Activated naive CD8-positive, alpha-beta T cell treated with anti-CD3 and anti-CD28 coated beads, Interleukin-2, amount 50 U/mL, for 16 hours (primary cell): Measurements from ENCODE around the gene NFIB.

Source experiments
- DNase-seq: peaks from one replicate; pipeline ENCODE4 v3.0.0-alpha.2; 2020; ENCODE audit warnings: low read depth, low spot score

Gene NFIB

GRCh38 chr9:14306672-14307660, 7.0 kb downstream of the NFIB start:
- DNase-seq, result no peak

- DNase-seq, result no peak
Observed at GRCh38 chr9:14306188-14306587, 7.8 kb downstream of the NFIB start.

GRCh38 chr9:14304259-14304658, 9.7 kb downstream of the NFIB start:
- DNase-seq, result no peak

- DNase-seq, result no peak
Observed at GRCh38 chr9:14303521-14303920, 10.4 kb downstream of the NFIB start.

GRCh38 chr9:14303100-14303499, 10.8 kb downstream of the NFIB start:
- DNase-seq, result no peak

- no peak for DNase-seq
Observed at GRCh38 chr9:14302405-14302804, 11.5 kb downstream of the NFIB start.

- DNase-seq, result no peak
Observed at GRCh38 chr9:14301583-14302021, 12.3 kb downstream of the NFIB start.

GRCh38 chr9:14301006-14301405, 12.9 kb downstream of the NFIB start:
- DNase-seq, result no peak

GRCh38 chr9:14300588-14300987, 13.4 kb downstream of the NFIB start:
- no peak for DNase-seq

GRCh38 chr9:14300040-14300439, 13.9 kb downstream of the NFIB start:
- no peak for DNase-seq

- no peak for DNase-seq
Observed at GRCh38 chr9:14298601-14299022, 15.3 kb downstream of the NFIB start.

- no peak for DNase-seq
Observed at GRCh38 chr9:14296495-14297113, 17.3 kb downstream of the NFIB start.

GRCh38 chr9:14294659-14295058, 19.3 kb downstream of the NFIB start:
- DNase-seq, result no peak

GRCh38 chr9:14293801-14294200, 20.1 kb downstream of the NFIB start:
- DNase-seq, result no peak

- no peak for DNase-seq
Observed at GRCh38 chr9:14292181-14292739, 21.7 kb downstream of the NFIB start.

- no peak for DNase-seq
Observed at GRCh38 chr9:14289916-14290315, 24.0 kb downstream of the NFIB start.

GRCh38 chr9:14288433-14288832, 25.5 kb downstream of the NFIB start:
- DNase-seq, result no peak

- no peak for DNase-seq
Observed at GRCh38 chr9:14286121-14286520, 27.8 kb downstream of the NFIB start.

GRCh38 chr9:14283276-14283675, 30.7 kb downstream of the NFIB start:
- DNase-seq, result no peak

GRCh38 chr9:14281876-14282275, 32.1 kb downstream of the NFIB start:
- DNase-seq, result no peak

GRCh38 chr9:14281136-14281795, 32.7 kb downstream of the NFIB start:
- no peak for DNase-seq

- DNase-seq, result no peak
Observed at GRCh38 chr9:14279671-14280070, 34.3 kb downstream of the NFIB start.
